Astrocyte of the cerebellum (primary cell): ENCODE data around the gene SPOCK1.

Experiments
- DNase-seq: peaks from one replicate; pipeline ENCODE4 v3.0.0-alpha.2; 2011; ENCODE audit warnings: low read depth
- H3K4me3 ChIP-seq: 2 replicates; pipeline ENCODE4 v1.5.1; 2011; ENCODE audit warnings: mild to moderate bottlenecking, low read depth, low read length, moderate library complexity
- CTCF ChIP-seq: IDR thresholded peaks from 2 replicates; pipeline ENCODE4 v1.5.1; 2012; ENCODE audit warnings: low read length, low read depth, moderate library complexity, mild to moderate bottlenecking; ENCODE audit errors: missing control alignments
- in situ Hi-C: cut with HindIII; loops from 2 replicates; pipeline ENCODE4 v1.10.0; 2017; ENCODE audit warnings: low sequenced_read_pairs

SPOCK1 gene

GRCh38 chr5:137300411-137301240 lies 198.5 kb downstream of the SPOCK1 start:
- TF ChIP-seq CTCF: no peak
- H3K4me3 ChIP-seq: no peak overlapping the region
- DNase-seq: peak; percentile 32
- in situ Hi-C loops: no loop called here

- H3K4me3 ChIP-seq: no peak overlapping the region
- peak; percentile 67 for DNase-seq
- TF ChIP-seq CTCF: no peak
- in situ Hi-C loops: no loop called here
Measured at GRCh38 chr5:137296213-137296781, 202.8 kb downstream of the SPOCK1 start.

GRCh38 chr5:137294604-137295003 lies 204.5 kb downstream of the SPOCK1 start:
- no peak for TF ChIP-seq CTCF
- no peak overlapping the region for H3K4me3 ChIP-seq
- in situ Hi-C loops: no loop called here
- no peak for DNase-seq

- in situ Hi-C loops: no loop called here
- TF ChIP-seq CTCF: no peak
- H3K4me3 ChIP-seq: no peak overlapping the region
- no peak for DNase-seq
Measured at GRCh38 chr5:137292461-137293027, 206.6 kb downstream of the SPOCK1 start.

GRCh38 chr5:137291436-137291835 lies 207.7 kb downstream of the SPOCK1 start:
- no peak for DNase-seq
- in situ Hi-C loops: no loop called here
- no peak overlapping the region for H3K4me3 ChIP-seq
- no peak for TF ChIP-seq CTCF

- no peak overlapping the region for H3K4me3 ChIP-seq
- in situ Hi-C loops: no loop called here
- TF ChIP-seq CTCF: no peak
- no peak for DNase-seq
Measured at GRCh38 chr5:137291031-137291430, 208.1 kb downstream of the SPOCK1 start.
